ENCODE measurements around the gene ATG7. TPM values are rescaled to one million over a fixed set of nuclear protein-coding genes. Genes with fewer than 3 reads are reported as not detected.

The ATG7 gene
- total RNA-seq, 4 donors from 2014 or later: 31.3 to 67.7 (median 51.3) TPM

- Histone ChIP-seq H3K27ac (no peak overlapping the region), H3K4me3 (no peak overlapping the region), H3K9me3 (peaks cover 0 to 31% (median 14%) of the 10 kb centered on the region in 3 donors), H3K27me3 (no peaks in the 10 kb centered on the region), H3K4me1 (no peaks in the 10 kb centered on the region), H3K36me3 (peaks cover 0 to 34% (median 0%) of the 10 kb centered on the region in 3 donors)
- TF ChIP-seq, protein P1, sequence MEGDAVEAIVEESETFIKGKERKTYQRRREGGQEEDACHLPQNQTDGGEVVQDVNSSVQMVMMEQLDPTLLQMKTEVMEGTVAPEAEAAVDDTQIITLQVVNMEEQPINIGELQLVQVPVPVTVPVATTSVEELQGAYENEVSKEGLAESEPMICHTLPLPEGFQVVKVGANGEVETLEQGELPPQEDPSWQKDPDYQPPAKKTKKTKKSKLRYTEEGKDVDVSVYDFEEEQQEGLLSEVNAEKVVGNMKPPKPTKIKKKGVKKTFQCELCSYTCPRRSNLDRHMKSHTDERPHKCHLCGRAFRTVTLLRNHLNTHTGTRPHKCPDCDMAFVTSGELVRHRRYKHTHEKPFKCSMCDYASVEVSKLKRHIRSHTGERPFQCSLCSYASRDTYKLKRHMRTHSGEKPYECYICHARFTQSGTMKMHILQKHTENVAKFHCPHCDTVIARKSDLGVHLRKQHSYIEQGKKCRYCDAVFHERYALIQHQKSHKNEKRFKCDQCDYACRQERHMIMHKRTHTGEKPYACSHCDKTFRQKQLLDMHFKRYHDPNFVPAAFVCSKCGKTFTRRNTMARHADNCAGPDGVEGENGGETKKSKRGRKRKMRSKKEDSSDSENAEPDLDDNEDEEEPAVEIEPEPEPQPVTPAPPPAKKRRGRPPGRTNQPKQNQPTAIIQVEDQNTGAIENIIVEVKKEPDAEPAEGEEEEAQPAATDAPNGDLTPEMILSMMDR (IDR thresholded peaks at IDR 0.05): no peak
- no peak for TF ChIP-seq POLR2A (IDR thresholded peaks at IDR 0.05)
- DNase-seq: no peak
- intact Hi-C loops (cut with DNase I): no loop called here
Observed at GRCh38 chr3:11410564-11410963, 138.4 kb downstream of the ATG7 start.

- Histone ChIP-seq H3K9me3 (peaks cover 0 to 29% (median 12%) of the 10 kb centered on the region in 3 donors), H3K4me3 (no peak overlapping the region), H3K27me3 (no peaks in the 10 kb centered on the region), H3K4me1 (no peaks in the 10 kb centered on the region), H3K27ac (no peak overlapping the region), H3K36me3 (peaks cover 0 to 20% (median 0%) of the 10 kb centered on the region in 3 donors)
- no peak for TF ChIP-seq POLR2A (IDR thresholded peaks at IDR 0.05)
- intact Hi-C loops (cut with DNase I): no loop called here
- DNase-seq: no peak
Observed at GRCh38 chr3:11411956-11412355, 139.8 kb downstream of the ATG7 start.

- peaks cover 0 to 9% (median 0%) of the 10 kb centered on the region in 3 donors for H3K36me3 ChIP-seq
- TF ChIP-seq, protein P1 (IDR thresholded peaks at IDR 0.05): no peak
- TF ChIP-seq POLR2A (IDR thresholded peaks at IDR 0.05): no peak
- no peak overlapping the region for H3K27ac ChIP-seq
- intact Hi-C loops (cut with DNase I): no loop called here
- H3K4me3 ChIP-seq: no peak overlapping the region
- H3K27me3 ChIP-seq: no peaks in the 10 kb centered on the region
- DNase-seq: no peak
- WGBS, 2 donors: 64 to 87% methylated on average over 4 of the region's 4 CpGs
- H3K9me3 ChIP-seq: peaks cover 0 to 17% (median under 1%) of the 10 kb centered on the region in 3 donors
- H3K4me1 ChIP-seq: no peaks in the 10 kb centered on the region
Observed at GRCh38 chr3:11413071-11413470, 140.9 kb downstream of the ATG7 start.

DNA sequence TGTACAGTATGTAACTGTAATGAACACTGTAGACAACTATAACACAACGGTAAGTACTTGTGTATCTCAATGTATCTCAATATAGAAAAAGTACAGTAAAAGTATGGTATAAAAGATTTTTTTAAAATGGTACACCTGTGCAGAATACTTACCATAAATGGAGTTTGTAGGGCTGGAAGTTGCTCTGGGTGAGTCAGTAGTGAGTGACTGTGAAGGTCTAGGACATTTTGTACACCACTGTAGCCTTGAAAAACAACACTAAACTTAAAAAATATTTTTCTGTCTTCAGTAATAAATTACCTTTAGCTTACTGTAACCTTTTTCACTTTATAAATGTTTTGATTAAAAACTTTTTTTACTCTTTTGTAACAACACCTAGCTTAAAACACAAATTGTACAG, 142.9 kb downstream of the ATG7 start:
- no peak for TF ChIP-seq POLR2A (IDR thresholded peaks at IDR 0.05)
- TF ChIP-seq, protein P1 (IDR thresholded peaks at IDR 0.05): no peak
- Histone ChIP-seq H3K9me3 (peaks cover 0 to 9% (median 0%) of the 10 kb centered on the region in 3 donors), H3K4me3 (no peak overlapping the region), H3K4me1 (no peaks in the 10 kb centered on the region), H3K36me3 (no peaks in the 10 kb centered on the region), H3K27me3 (no peaks in the 10 kb centered on the region), H3K27ac (no peak overlapping the region)
- intact Hi-C loops (cut with DNase I): no loop called here
- 84 to 93% methylated on average over 1 of the region's 1 CpG for WGBS, 2 donors
- DNase-seq: no peak

GRCh38 chr3:11420066-11420465, 147.9 kb downstream of the ATG7 start:
- WGBS, 2 donors: 0 to 78% methylated on average over 1 of the region's 1 CpG
- Histone ChIP-seq H3K27me3 (no peaks in the 10 kb centered on the region), H3K4me1 (no peaks in the 10 kb centered on the region), H3K4me3 (no peak overlapping the region), H3K9me3 (no peaks in the 10 kb centered on the region), H3K36me3 (peaks cover 0 to 3% (median 0%) of the 10 kb centered on the region in 3 donors), H3K27ac (no peak overlapping the region)
- DNase-seq: no peak
- intact Hi-C loops (cut with DNase I): no loop called here
- TF ChIP-seq, protein P1 (IDR thresholded peaks at IDR 0.05): no peak
- TF ChIP-seq POLR2A (IDR thresholded peaks at IDR 0.05): no peak

GRCh38 chr3:11422291-11422690, 150.1 kb downstream of the ATG7 start:
- DNase-seq: no peak
- Histone ChIP-seq H3K4me3 (no peak overlapping the region), H3K4me1 (no peaks in the 10 kb centered on the region), H3K36me3 (peaks cover 0 to 12% (median 0%) of the 10 kb centered on the region in 3 donors), H3K27ac (no peak overlapping the region), H3K27me3 (no peaks in the 10 kb centered on the region), H3K9me3 (no peaks in the 10 kb centered on the region)
- intact Hi-C loops (cut with DNase I): no loop called here
- WGBS, 2 donors: 100% methylated on average over 1 of the region's 1 CpG
- no peak for TF ChIP-seq POLR2A (IDR thresholded peaks at IDR 0.05)
- TF ChIP-seq, protein P1 (IDR thresholded peaks at IDR 0.05): no peak
